Cardiac muscle cell (in vitro differentiated cells and primary cell): ENCODE results near the gene PCGF2. TPM values are rescaled to one million over a fixed set of nuclear protein-coding genes. Genes with fewer than 3 reads are reported as not detected.

Experiments
- DNase-seq, 2 donors: peaks; one replicate each; pipeline versions ENCODE4 v3.0.0 to v3.0.0-alpha.2; 2010 to 2017; ENCODE audit warnings: low read depth in 1 of 2, low spot score in 1 of 2
- H3K27ac ChIP-seq: fragments of 200-600 bp; sonication (generic); 2 replicates; pipeline ENCODE4 v1.5.1; 2016
- H3K27me3 ChIP-seq: fragments of 200-600 bp; sonication (generic); 2 replicates; pipeline ENCODE4 v1.6.0; 2016; ENCODE audit warnings: control low read depth
- H3K36me3 ChIP-seq: fragments of 200-600 bp; sonication (generic); 2 replicates; pipeline ENCODE4 v1.5.1; 2016; ENCODE audit warnings: control low read depth
- H3K4me1 ChIP-seq: fragments of 200-600 bp; sonication (generic); 2 replicates; pipeline ENCODE4 v1.8.1; 2017; ENCODE audit warnings: low read depth, mild to moderate bottlenecking, mixed run types
- H3K4me3 ChIP-seq: fragments of 200-600 bp; sonication (generic); 2 replicates; pipeline ENCODE4 v1.5.1; 2016; ENCODE audit warnings: mild to moderate bottlenecking
- H3K9me3 ChIP-seq: fragments of 200-600 bp; sonication (generic); 2 replicates; pipeline ENCODE4 v1.5.1; 2017; ENCODE audit warnings: low read depth, mild to moderate bottlenecking, control low read depth
- polyA plus RNA-seq: library from polyadenylated mRNA; unstranded; fragments of >200 nt; fragmentation: Nextera tagmentation; extraction: Ambion mirVana; gene quantifications from 2 replicates; pipeline ENCODE4 v1.2.1, GENCODE V29; 2016
- total RNA-seq: library from RNA; depleted of rRNA; stranded (reverse); fragments of >200 nt; gene quantifications from 2 replicates; pipeline ENCODE4 v1.2.3, GENCODE V29; 2016
- TF ChIP-seq, protein P1 (sequence below): IDR thresholded peaks from 2 replicates; pipeline ENCODE4 v1.5.1; 2012; ENCODE audit warnings: low read depth, mild to moderate bottlenecking, low read length

The PCGF2 gene
- total and polyA plus RNA-seq, 2 experiments from 2014 or later: 12.2 to 21.7 TPM

DNA sequence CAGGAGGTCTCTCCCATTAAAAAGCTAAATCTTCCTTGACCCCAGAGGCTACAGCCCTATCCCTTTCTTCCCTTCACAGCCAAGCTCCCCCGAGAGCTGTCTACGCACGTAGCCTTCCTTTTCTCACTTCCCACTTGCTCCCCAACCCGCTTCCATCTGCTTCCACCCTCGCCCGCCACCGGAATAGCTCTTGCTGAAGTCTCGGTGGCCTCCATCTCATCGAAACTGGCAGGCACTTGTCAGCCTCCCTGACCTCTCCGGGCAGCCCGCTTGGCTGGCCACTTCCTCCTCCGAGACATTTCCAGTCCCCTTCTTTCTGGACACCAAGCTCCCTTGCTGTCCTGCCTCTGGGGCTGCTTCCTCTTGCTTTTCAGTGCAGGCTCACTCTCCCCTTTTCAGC is 62.6 kb downstream of the PCGF2 start:
- H3K27me3 ChIP-seq: no peaks in the 10 kb centered on the region
- H3K9me3 ChIP-seq: no peaks in the 10 kb centered on the region
- H3K4me3 ChIP-seq: no peak overlapping the region
- H3K27ac ChIP-seq: no peak overlapping the region
- TF ChIP-seq, protein P1, sequence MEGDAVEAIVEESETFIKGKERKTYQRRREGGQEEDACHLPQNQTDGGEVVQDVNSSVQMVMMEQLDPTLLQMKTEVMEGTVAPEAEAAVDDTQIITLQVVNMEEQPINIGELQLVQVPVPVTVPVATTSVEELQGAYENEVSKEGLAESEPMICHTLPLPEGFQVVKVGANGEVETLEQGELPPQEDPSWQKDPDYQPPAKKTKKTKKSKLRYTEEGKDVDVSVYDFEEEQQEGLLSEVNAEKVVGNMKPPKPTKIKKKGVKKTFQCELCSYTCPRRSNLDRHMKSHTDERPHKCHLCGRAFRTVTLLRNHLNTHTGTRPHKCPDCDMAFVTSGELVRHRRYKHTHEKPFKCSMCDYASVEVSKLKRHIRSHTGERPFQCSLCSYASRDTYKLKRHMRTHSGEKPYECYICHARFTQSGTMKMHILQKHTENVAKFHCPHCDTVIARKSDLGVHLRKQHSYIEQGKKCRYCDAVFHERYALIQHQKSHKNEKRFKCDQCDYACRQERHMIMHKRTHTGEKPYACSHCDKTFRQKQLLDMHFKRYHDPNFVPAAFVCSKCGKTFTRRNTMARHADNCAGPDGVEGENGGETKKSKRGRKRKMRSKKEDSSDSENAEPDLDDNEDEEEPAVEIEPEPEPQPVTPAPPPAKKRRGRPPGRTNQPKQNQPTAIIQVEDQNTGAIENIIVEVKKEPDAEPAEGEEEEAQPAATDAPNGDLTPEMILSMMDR: no peak
- no peaks in the 10 kb centered on the region for H3K36me3 ChIP-seq
- no peak for DNase-seq
- no peaks in the 10 kb centered on the region for H3K4me1 ChIP-seq

Other genes with a start within 250 kb of the PCGF2 start
- 5.2 and 10.8 TPM in 2 replicates for gene SRCIN1, start 142.4 kb downstream of the PCGF2 start, total RNA-seq
- gene SRCIN1, start 142.4 kb downstream of the PCGF2 start, polyA plus RNA-seq: 2.3 and 4.6 TPM in 2 replicates
- 13.4 and 13.9 TPM in 2 replicates for gene EPOP, start 73.4 kb downstream of the PCGF2 start, total RNA-seq
- 1.9 and 2.0 TPM in 2 replicates for gene EPOP, start 73.4 kb downstream of the PCGF2 start, polyA plus RNA-seq
- 48.4 and 75.8 TPM in 2 replicates for gene MLLT6, start 43.1 kb downstream of the PCGF2 start, total RNA-seq
- gene MLLT6, start 43.1 kb downstream of the PCGF2 start, polyA plus RNA-seq: 10.5 and 17.4 TPM in 2 replicates
- gene CISD3, start 18.0 kb downstream of the PCGF2 start, total RNA-seq: 4.9 and 7.4 TPM in 2 replicates
- gene CISD3, start 18.0 kb downstream of the PCGF2 start, polyA plus RNA-seq: 20.6 and 29.7 TPM in 2 replicates
- gene PSMB3, start 4.4 kb upstream of the PCGF2 start, total RNA-seq: 166 and 188 TPM in 2 replicates
- 333 and 379 TPM in 2 replicates for gene PSMB3, start 4.4 kb upstream of the PCGF2 start, polyA plus RNA-seq
- gene PIP4K2B, start 51.2 kb upstream of the PCGF2 start, total RNA-seq: 98.7 and 116 TPM in 2 replicates
- 17.4 and 23.3 TPM in 2 replicates for gene PIP4K2B, start 51.2 kb upstream of the PCGF2 start, polyA plus RNA-seq
- gene CWC25, start 77.0 kb upstream of the PCGF2 start, total RNA-seq: 6.4 and 14.6 TPM in 2 replicates
- 9.4 and 19.9 TPM in 2 replicates for gene CWC25, start 77.0 kb upstream of the PCGF2 start, polyA plus RNA-seq
- 2,451 and 2,692 TPM in 2 replicates for gene RPL23, start 105.4 kb upstream of the PCGF2 start, total RNA-seq
- gene RPL23, start 105.4 kb upstream of the PCGF2 start, polyA plus RNA-seq: 567 and 626 TPM in 2 replicates
- gene LASP1, start 121.7 kb upstream of the PCGF2 start, total RNA-seq: 46.0 and 51.2 TPM in 2 replicates
- 28.1 and 38.0 TPM in 2 replicates for gene LASP1, start 121.7 kb upstream of the PCGF2 start, polyA plus RNA-seq
- gene FBXO47, start 219.1 kb upstream of the PCGF2 start, total RNA-seq: not detected in 2 replicates
- not detected in 2 replicates for gene FBXO47, start 219.1 kb upstream of the PCGF2 start, polyA plus RNA-seq